Measurements from ENCODE around the gene FOXP4. TPM values are rescaled to one million over a fixed set of nuclear protein-coding genes. Genes with fewer than 3 reads are reported as not detected.

The FOXP4 gene
- total and polyA plus RNA-seq, 2 donors from 2014 or later: 14.0 to 33.2 TPM

- FAIRE-seq (no peak), DNase-seq (no peak)
- Histone ChIP-seq H3K27me3 (ENCODE audit: control insufficient read depth, insufficient read depth, low read length) (no peaks in the 10 kb centered on the region), H3K4me3 (ENCODE audit: low read length in 3 of 3) (no peak overlapping the region), H3K9me3 (ENCODE audit: control insufficient read depth in 2 of 3, insufficient read depth in 1 of 3, low read length in 3 of 3) (no peaks in the 10 kb centered on the region), H3K4me1 (ENCODE audit: control insufficient read depth in 2 of 3, insufficient read depth in 2 of 3, low read depth in 1 of 3, low read length in 3 of 3) (peaks cover 0 to 22% (median 2%) of the 10 kb centered on the region in 3 donors), H3K9ac (ENCODE audit: low read length in 3 of 3) (no peak overlapping the region), H3K27ac (ENCODE audit: low read depth in 2 of 2, low read length in 2 of 2) (no peak overlapping the region), H3K36me3 (ENCODE audit: control insufficient read depth in 2 of 3, insufficient read depth in 3 of 3, low read length in 3 of 3) (peaks cover 0 to 21% (median 14%) of the 10 kb centered on the region in 3 donors)
- TF ChIP-seq CTCF (IDR thresholded peaks at IDR 0.05; ENCODE audit: borderline replicate concordance, extremely low read depth, insufficient read depth): no peak
- intact Hi-C loops (cut with DNase I): no loop called here
These were observed 20.8 kb downstream of the FOXP4 start for GRCh38 chr6:41566961-41567360.

DNA sequence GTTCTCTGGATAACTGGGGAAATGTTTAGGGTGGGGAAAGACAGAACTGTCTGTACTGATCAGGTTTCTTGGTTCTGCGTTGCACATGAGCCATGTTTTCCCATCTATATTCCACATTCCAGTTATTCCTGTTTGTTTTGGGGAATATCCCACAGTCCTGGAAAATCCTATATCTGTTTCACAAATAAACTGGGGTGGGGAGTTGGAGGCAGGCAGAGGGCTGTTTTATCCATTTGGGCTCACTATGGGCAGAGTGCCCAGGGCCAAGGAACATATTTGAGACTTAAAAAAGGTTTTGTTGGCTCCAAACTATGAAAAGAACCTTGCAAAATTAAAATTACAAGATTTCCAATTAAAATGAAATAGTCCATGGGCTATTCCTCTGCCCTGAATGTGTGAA lies 21.5 kb downstream of the FOXP4 start:
- intact Hi-C loops (cut with DNase I): no loop called here
- no peak for TF ChIP-seq CTCF (IDR thresholded peaks at IDR 0.05; ENCODE audit: borderline replicate concordance, extremely low read depth, insufficient read depth)
- Histone ChIP-seq H3K27me3 (ENCODE audit: control insufficient read depth, insufficient read depth, low read length) (no peaks in the 10 kb centered on the region), H3K4me3 (ENCODE audit: low read length in 3 of 3) (no peak overlapping the region), H3K36me3 (ENCODE audit: control insufficient read depth in 2 of 3, insufficient read depth in 3 of 3, low read length in 3 of 3) (peaks cover 0 to 21% (median 14%) of the 10 kb centered on the region in 3 donors), H3K9ac (ENCODE audit: low read length in 3 of 3) (no peak overlapping the region), H3K4me1 (ENCODE audit: control insufficient read depth in 2 of 3, insufficient read depth in 2 of 3, low read depth in 1 of 3, low read length in 3 of 3) (peaks cover 0 to 27% (median 3%) of the 10 kb centered on the region in 3 donors), H3K9me3 (ENCODE audit: control insufficient read depth in 2 of 3, insufficient read depth in 1 of 3, low read length in 3 of 3) (no peaks in the 10 kb centered on the region), H3K27ac (ENCODE audit: low read depth in 2 of 2, low read length in 2 of 2) (no peak overlapping the region)
- FAIRE-seq (no peak), DNase-seq (no peak)

DNA sequence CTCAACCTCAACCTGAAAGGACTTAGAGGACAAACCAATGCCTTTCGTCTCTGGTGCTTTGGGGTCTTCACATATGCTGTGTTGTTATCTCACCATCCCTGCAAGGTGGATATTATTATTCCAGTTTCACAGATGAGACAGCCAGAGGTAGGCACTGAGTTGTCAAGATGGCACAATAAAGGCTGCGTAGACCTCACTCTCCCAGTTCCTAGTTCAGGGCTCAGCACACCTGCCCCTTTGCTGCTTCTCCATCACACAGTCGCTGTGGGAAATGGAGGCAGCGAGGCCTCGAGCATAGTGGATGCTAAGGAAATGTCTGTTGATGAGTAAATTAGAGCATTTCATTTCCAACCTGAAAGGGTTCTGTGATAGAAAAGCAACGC lies 22.0 kb downstream of the FOXP4 start:
- Histone ChIP-seq H3K4me1 (ENCODE audit: control insufficient read depth in 2 of 3, insufficient read depth in 2 of 3, low read depth in 1 of 3, low read length in 3 of 3) (peaks cover 0 to 29% (median 5%) of the 10 kb centered on the region in 3 donors), H3K9ac (ENCODE audit: low read length in 3 of 3) (no peak overlapping the region), H3K27ac (ENCODE audit: low read depth in 2 of 2, low read length in 2 of 2) (peak overlapping the region in 1 of 2 donors; percentile 24), H3K9me3 (ENCODE audit: control insufficient read depth in 2 of 3, insufficient read depth in 1 of 3, low read length in 3 of 3) (no peaks in the 10 kb centered on the region), H3K36me3 (ENCODE audit: control insufficient read depth in 2 of 3, insufficient read depth in 3 of 3, low read length in 3 of 3) (peaks cover 0 to 21% (median 14%) of the 10 kb centered on the region in 3 donors), H3K4me3 (ENCODE audit: low read length in 3 of 3) (no peak overlapping the region), H3K27me3 (ENCODE audit: control insufficient read depth, insufficient read depth, low read length) (no peaks in the 10 kb centered on the region)
- no peak for FAIRE-seq
- intact Hi-C loops (cut with DNase I): no loop called here
- DNase-seq: no peak
- no peak for TF ChIP-seq CTCF (IDR thresholded peaks at IDR 0.05; ENCODE audit: borderline replicate concordance, extremely low read depth, insufficient read depth)

Measured in kidney (tissue), 14 donors.